HG03175 (cell line): ENCODE results near the gene RELB.
A peak's percentile ranks its signal among the peaks of the same experiment; 100 is the strongest.

ENCODE experiments used
- ATAC-seq: cut with Tn5 transposase; IDR thresholded peaks from one replicate; pipeline ENCODE4 v1.9.1; 2021; ENCODE audit warnings: mild to moderate bottlenecking, moderate library complexity; ENCODE audit not compliant: unreplicated experiment

Gene RELB

DNA sequence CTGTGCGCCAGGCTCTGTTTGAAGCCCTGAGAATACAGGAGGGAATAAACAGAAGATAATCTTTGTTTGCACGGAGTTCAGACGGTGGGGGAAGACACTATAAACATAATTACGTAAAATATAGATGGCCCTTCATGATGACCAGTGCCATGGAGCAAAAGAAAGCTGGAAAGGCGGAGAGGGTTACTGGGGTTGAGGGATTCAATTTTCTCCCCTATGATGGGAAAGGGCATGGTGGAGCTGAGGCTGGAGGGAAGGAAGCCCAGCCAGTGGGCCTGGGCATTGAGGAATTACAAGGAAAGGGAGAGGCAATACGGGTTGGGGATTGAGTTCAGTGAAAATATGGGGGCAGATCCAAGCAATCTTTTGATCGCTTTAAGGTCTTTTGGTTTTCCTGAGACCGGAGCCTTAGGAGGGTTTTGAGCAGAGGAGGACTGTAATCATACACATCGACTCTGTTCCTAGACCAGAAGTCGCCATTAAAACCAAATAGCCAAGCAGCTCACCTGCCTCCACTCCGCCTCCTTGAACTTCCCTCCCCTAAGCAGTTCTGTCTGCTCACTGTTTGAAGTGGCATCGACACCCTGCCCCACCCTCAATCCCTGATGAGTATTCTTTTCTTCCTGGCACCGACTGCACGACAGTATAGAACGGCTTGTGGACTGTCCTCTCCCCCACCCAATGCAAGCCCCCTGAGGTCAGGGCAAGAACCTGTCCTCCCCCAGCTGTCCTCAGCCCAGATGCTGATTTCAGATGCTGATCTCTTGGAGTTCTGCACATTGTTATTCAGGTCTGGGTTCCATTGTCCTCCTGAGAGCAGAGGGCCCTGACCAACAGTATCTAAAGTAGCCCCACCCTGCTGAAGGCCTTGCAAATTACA, 75.8 kb downstream of the RELB start:
- no peak for ATAC-seq

DNA sequence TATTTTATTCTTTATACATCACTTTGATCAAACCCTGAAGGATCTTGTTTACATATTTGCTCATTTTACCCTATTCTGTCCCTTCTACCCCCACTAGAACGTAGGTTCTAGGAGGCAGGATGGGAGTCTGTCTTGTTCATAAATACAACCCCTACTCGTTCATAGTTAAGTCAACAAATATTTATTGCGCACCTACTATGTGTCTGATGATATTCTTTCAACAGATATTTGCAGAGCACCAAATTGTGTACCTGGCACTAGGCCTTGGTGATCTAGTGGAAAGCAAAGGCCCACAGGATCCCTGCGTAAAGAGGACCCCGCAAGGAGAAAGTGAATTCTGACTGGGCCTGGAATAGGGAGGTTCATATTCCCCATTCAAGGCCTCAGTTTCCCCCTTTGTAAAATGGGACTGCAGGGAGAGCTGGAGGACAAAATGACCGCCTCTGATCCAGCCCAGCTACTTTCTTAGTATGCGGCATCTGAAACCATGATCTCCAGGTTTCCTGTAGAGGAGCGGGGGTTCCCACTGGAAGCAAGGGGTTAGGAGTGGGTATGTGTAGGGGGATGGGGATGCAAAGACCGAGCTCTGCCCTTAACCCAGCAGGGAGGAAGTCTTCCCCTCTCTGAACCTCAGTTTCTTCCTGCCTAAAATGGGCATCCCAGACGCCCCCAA, 77.3 kb downstream of the RELB start:
- no peak for ATAC-seq

DNA sequence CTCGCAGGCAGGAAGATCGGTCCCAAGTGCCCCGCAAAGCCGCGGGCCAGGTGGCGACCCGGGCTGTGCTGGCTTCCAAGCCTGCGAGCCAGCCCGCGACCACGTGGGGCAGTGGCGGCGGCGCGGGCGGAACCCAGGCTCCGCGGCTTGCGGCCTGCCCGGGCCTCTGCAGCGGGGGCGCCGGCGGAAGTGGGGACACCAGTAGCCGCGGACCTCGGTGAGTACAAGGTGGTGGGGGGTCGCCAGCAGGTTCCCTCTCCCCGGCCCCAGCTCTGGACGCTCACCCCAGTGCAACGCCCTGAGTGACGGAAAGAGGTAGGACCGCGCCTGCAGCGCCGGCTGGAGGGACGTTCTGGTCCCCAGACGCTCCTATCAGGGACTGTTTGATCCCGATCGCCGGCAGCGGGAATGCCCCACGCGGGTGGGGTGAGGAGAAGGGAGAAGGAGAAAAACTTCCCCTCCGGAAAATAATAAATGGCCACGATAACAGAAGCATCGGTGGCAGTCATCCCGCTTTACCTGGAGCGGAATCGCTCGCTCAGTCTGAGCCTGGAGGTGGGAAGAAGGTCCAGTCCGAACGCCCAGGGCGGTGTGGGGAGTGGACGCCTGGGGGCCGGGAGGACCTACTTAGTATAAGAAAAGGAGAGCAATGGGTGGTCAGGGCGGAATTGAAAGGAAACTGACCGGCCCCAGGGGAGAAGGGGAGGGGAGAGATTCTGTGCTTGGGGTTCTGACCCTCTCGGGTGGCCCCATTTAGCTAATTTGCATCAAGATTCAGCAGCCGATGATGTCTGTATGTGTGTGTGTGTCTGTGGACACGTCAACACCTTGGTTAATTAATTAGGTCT, 78.0 kb downstream of the RELB start, which contains the start of gene GEMIN7:
Gene GEMIN7, plus strand, starts transcription at position 198 of the 848 bp plus-strand sequence. CDS start 10,855 bp downstream, outside the sequence.
- peak; percentile 30 for ATAC-seq

DNA sequence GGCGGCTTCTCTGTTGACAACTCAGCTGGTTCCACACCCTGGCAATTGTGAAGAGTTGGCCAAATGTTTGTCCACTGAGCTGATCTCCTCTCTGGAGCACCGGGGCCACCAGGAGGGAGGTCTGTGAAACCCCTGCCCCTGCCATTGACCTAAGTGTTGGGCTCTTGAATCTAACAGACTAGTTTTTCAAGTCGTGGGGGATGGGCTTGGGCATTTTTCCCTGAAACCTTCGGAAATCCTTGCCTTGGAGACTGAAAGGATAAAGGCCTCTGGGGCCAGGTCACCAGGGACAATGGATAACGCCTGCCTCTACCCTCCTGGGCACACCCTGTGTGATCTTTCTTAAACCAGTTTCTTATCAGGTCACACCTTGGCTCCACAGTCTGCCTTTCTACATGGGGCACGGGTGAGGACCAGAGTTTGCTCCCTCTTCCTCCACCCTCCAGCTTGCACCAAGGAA, 78.7 kb downstream of the RELB start:
- ATAC-seq, result no peak

DNA sequence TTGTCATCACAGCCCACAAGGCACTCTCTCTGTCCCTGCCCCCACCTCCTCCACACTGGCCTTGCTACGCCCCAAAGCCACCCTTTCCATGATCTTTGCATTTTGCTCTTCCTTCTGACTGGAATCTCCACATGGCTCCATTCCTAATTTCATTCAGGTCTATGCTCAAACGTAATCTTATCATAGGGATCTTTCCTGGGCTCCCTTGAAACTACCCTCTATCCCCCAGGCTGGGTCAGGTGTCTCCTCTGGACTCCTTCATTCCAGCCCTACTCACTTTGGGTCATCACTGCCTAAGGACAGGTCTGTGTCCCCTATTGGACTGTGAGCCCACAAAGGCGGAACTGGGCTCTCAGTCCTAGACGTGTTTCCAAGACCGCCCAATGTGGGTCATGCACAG, 80.9 kb downstream of the RELB start:
- no peak for ATAC-seq

DNA sequence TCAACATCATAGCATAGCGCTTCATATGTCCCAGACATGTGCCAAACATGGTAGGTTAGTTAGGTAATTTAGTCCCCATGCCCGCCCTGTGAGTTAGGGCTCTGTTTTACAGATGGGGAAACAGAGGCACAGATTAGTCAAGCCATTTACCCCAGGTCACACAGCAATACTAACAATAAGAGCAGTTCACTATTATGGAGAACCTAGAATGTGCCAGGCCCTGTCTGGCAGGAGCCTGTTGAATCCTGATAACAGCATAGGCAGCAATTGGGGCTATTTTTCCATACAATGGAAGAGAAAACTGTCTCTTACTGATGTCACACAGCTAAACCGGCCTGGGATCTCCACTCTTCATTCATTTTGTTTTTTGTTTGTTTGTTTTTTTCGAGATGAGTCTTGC, 85.2 kb downstream of the RELB start:
- ATAC-seq, result no peak

DNA sequence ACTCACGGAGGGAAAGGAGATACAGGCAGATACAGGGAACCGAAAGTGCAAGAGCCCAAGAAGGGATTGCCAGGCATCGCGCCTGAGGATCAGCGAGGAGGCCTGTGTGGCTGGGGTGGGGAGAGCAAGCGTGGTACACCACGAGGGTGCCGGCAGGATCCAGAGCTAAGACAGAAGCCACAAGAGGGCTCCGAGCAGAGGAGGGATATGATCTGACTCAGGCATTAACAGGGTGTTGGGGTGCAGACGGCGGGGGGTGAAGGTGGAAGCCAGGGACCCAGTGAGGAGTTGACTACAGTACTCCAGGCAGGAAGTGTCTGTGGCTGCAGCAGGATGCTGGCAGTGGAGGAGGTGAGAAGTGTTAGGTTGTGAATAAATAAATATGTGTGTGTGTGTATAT, 86.3 kb downstream of the RELB start:
- ATAC-seq, result no peak
